ENCODE data around the gene FUS. TPM values are rescaled to one million over a fixed set of nuclear protein-coding genes. Genes with fewer than 3 reads are reported as not detected.

FUS gene
- total and polyA plus RNA-seq, 2 donors (not counting 3 experiments of a cell fraction or from before 2014, with no cell fraction given), result 307 to 569 TPM

DNA sequence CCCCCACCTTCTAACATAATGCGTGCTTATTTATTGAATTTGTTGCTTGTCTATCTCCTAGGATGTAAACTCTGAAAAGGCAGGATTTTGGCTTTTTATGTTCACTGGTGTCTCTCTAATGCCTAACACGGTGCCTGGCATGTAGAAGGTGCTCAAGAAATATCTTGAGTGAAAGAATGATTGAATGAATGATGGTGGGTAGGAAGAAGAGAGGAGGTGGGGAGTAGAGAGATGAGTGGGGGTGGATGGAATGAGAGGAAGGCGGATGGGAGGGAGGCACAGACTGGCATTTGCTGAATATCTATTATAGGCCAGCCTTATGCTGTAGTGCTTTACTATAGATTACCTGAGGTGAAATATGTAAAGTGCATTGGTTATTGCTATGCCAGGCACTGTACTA lies 32.4 kb upstream of the FUS start:
- CTCF ChIA-PET, result no interaction called here
- dilution Hi-C loops (cut with MboI; ENCODE audit: extremely low pct_ligation_motif_present, low sequenced_read_pairs) (no loop called here), intact Hi-C loops (cut with micrococcal nuclease) (no loop called here)
- Histone ChIP-seq H3K9me1 (replicated peaks; ENCODE audit: control insufficient read depth, extremely low read depth, insufficient read depth, low read length) (no peaks in the 10 kb centered on the region), H3K27ac (ENCODE audit: insufficient read depth, low read depth, low read length) (no peak overlapping the region), H4K20me1 (replicated peaks; ENCODE audit: control insufficient read depth, extremely low read depth, insufficient read depth, low read length) (no peaks in the 10 kb centered on the region), H3K4me2 (ENCODE audit: insufficient read depth, low read length) (no peak overlapping the region), H3K27me3 (ENCODE audit: control insufficient read depth in 2 of 2, insufficient read depth in 2 of 2, low read length in 2 of 2) (peaks cover 15 to 25% of the 10 kb centered on the region in 2 experiments), H3K9ac (replicated peaks; ENCODE audit: extremely low read depth, insufficient read depth, low read length) (no peak overlapping the region), H3K36me3 (ENCODE audit: control insufficient read depth in 2 of 2, extremely low read depth in 1 of 2, insufficient read depth in 2 of 2, low read length in 2 of 2) (no peaks in the 10 kb centered on the region), H2AFZ (ENCODE audit: low read depth, low read length) (no peak overlapping the region), H3K4me1 (ENCODE audit: control insufficient read depth, extremely low read depth, insufficient read depth, low read length) (no peaks in the 10 kb centered on the region), H3K79me2 (ENCODE audit: control insufficient read depth, insufficient read depth, low read length) (no peaks in the 10 kb centered on the region), H3K9me3 (replicated peaks; ENCODE audit: control insufficient read depth, insufficient read depth, low read length) (no peaks in the 10 kb centered on the region), H3K4me3 (replicated peaks in 1 of 3; ENCODE audit: insufficient read depth in 1 of 3, low read depth in 1 of 3, low read length in 3 of 3) (no peak overlapping the region)
- no TSS peak for BruUV-seq (replicated peaks)
- no peak for FAIRE-seq
- TF ChIP-seq GATA2 (IDR thresholded peaks at IDR 0.05; ENCODE audit: insufficient read depth, insufficient read length, low read depth, low read length), result no peak
- no peak for TF ChIP-seq FOS (IDR thresholded peaks at IDR 0.05; ENCODE audit: borderline replicate concordance, insufficient read depth, low read length)
- TF ChIP-seq MYC (IDR thresholded peaks at IDR 0.05; ENCODE audit: low read depth, low read length), result no peak
- TF ChIP-seq, protein P1, sequence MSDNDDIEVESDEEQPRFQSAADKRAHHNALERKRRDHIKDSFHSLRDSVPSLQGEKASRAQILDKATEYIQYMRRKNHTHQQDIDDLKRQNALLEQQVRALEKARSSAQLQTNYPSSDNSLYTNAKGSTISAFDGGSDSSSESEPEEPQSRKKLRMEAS (IDR thresholded peaks at IDR 0.05; ENCODE audit: insufficient read depth, insufficient read length), result no peak
- no peak for TF ChIP-seq POLR2A (IDR thresholded peaks at IDR 0.05; ENCODE audit: low read depth, low read length)
- TF ChIP-seq JUN (IDR thresholded peaks at IDR 0.05; ENCODE audit: borderline replicate concordance, insufficient read depth, insufficient read length, low read depth), result no peak
- TF ChIP-seq POLR2AphosphoS5 (IDR thresholded peaks at IDR 0.05; ENCODE audit: insufficient read depth, low read depth, low read length), result no peak
- no peak for TF ChIP-seq EZH2 (IDR thresholded peaks at IDR 0.05; ENCODE audit: borderline replicate concordance, low read depth, low read length, severe bottlenecking)
- POLR2A ChIA-PET, result no interaction called here
- DNase-seq (ENCODE audit: low read depth, low spot score), result no peak

DNA sequence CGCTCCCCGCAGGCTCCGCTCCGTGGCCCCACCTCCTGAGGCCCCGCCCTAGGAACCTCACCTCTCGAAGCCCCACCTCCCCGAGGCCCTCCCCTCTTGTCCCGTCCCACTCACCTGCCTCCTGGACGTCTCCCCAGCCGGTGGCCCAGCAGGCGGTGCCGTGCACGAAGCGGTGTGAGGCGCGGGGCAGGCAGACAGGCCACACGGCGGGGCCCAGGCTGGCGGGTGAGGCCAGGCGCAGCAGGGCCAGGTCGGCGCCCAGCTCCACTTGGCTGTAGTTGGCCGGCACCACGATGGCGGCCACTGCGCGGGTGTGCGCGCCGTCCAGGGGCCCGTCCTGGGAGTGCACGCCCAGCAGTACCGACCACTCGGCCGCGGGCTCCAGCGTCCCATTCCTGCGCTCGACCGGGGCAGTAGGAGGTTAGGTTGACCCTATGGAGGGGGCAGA lies 31.6 kb upstream of the FUS start:
- no peak for DNase-seq (ENCODE audit: low read depth, low spot score)
- no peak overlapping the region for H3K4me2 ChIP-seq (ENCODE audit: insufficient read depth, low read length)
- no TSS peak for BruUV-seq (replicated peaks)
- H2AFZ ChIP-seq (ENCODE audit: low read depth, low read length), result peak overlapping the region; percentile 19
- dilution Hi-C loops (cut with MboI; ENCODE audit: extremely low pct_ligation_motif_present, low sequenced_read_pairs) (no loop called here), intact Hi-C loops (cut with micrococcal nuclease) (no loop called here)
- H3K27me3 ChIP-seq (ENCODE audit: control insufficient read depth in 2 of 2, insufficient read depth in 2 of 2, low read length in 2 of 2), result peaks cover 15 to 25% of the 10 kb centered on the region in 2 experiments
- ChIA-PET POLR2A (interaction anchor here (0.5 kb wide), 1 partner anchor 36 kb away, joined by 3 read pairs; no protein-coding TSS in a partner anchor), CTCF (interaction anchor here (0.9 kb wide), 1 partner anchor 234 kb away, joined by 3 read pairs; no protein-coding TSS in a partner anchor)
- no peaks in the 10 kb centered on the region for H3K79me2 ChIP-seq (ENCODE audit: control insufficient read depth, insufficient read depth, low read length)
- no peaks in the 10 kb centered on the region for H3K36me3 ChIP-seq (ENCODE audit: control insufficient read depth in 2 of 2, extremely low read depth in 1 of 2, insufficient read depth in 2 of 2, low read length in 2 of 2)
- no peaks in the 10 kb centered on the region for H3K9me3 ChIP-seq (replicated peaks; ENCODE audit: control insufficient read depth, insufficient read depth, low read length)
- TF ChIP-seq POLR2AphosphoS5 (IDR thresholded peaks at IDR 0.05; ENCODE audit: insufficient read depth, low read depth, low read length), result no peak
- TF ChIP-seq, protein P1 (IDR thresholded peaks at IDR 0.05; ENCODE audit: insufficient read depth, insufficient read length), result no peak
- no peak for TF ChIP-seq FOS (IDR thresholded peaks at IDR 0.05; ENCODE audit: borderline replicate concordance, insufficient read depth, low read length)
- no peak for TF ChIP-seq MYC (IDR thresholded peaks at IDR 0.05; ENCODE audit: low read depth, low read length)
- TF ChIP-seq POLR2A (IDR thresholded peaks at IDR 0.05; ENCODE audit: low read depth, low read length), result no peak
- TF ChIP-seq GATA2 (IDR thresholded peaks at IDR 0.05; ENCODE audit: insufficient read depth, insufficient read length, low read depth, low read length), result no peak
- TF ChIP-seq JUN (IDR thresholded peaks at IDR 0.05; ENCODE audit: borderline replicate concordance, insufficient read depth, insufficient read length, low read depth), result no peak
- no peak for TF ChIP-seq EZH2 (IDR thresholded peaks at IDR 0.05; ENCODE audit: borderline replicate concordance, low read depth, low read length, severe bottlenecking)
- TF ChIP-seq, protein P2, sequence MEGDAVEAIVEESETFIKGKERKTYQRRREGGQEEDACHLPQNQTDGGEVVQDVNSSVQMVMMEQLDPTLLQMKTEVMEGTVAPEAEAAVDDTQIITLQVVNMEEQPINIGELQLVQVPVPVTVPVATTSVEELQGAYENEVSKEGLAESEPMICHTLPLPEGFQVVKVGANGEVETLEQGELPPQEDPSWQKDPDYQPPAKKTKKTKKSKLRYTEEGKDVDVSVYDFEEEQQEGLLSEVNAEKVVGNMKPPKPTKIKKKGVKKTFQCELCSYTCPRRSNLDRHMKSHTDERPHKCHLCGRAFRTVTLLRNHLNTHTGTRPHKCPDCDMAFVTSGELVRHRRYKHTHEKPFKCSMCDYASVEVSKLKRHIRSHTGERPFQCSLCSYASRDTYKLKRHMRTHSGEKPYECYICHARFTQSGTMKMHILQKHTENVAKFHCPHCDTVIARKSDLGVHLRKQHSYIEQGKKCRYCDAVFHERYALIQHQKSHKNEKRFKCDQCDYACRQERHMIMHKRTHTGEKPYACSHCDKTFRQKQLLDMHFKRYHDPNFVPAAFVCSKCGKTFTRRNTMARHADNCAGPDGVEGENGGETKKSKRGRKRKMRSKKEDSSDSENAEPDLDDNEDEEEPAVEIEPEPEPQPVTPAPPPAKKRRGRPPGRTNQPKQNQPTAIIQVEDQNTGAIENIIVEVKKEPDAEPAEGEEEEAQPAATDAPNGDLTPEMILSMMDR (IDR thresholded peaks at IDR 0.05; ENCODE audit: extremely low read depth in 1 of 2, insufficient read depth in 1 of 2, low read depth in 1 of 2, low read length in 2 of 2), result no peak
- H3K4me1 ChIP-seq (ENCODE audit: control insufficient read depth, extremely low read depth, insufficient read depth, low read length), result no peaks in the 10 kb centered on the region
- no peak for FAIRE-seq
- H3K4me3 ChIP-seq (replicated peaks in 1 of 3; ENCODE audit: insufficient read depth in 1 of 3, low read depth in 1 of 3, low read length in 3 of 3), result no peak overlapping the region
- no peak overlapping the region for H3K27ac ChIP-seq (ENCODE audit: insufficient read depth, low read depth, low read length)
- no peak overlapping the region for H3K9ac ChIP-seq (replicated peaks; ENCODE audit: extremely low read depth, insufficient read depth, low read length)
- no peaks in the 10 kb centered on the region for H4K20me1 ChIP-seq (replicated peaks; ENCODE audit: control insufficient read depth, extremely low read depth, insufficient read depth, low read length)
- H3K9me1 ChIP-seq (replicated peaks; ENCODE audit: control insufficient read depth, extremely low read depth, insufficient read depth, low read length), result no peaks in the 10 kb centered on the region
